ENCODE measurements around the gene ANXA1.
"Not testable (repeated sequence)": the region's sequence is repeated elsewhere in the genome, so short reads cannot be mapped to it uniquely, and the experiment has no call there.

Gene ANXA1

GRCh38 chr9:73151653-73152542, at the start of gene ANXA1:
TSS of gene ANXA1 (plus strand) at chr9:73151865. CDS start at chr9:73158536, 6,671 bp downstream.
- peak; percentile 90 for FAIRE-seq

GRCh38 chr9:73104342-73104741, 47.3 kb upstream of the ANXA1 start:
- no peak for FAIRE-seq

- no peak for FAIRE-seq
Measured at GRCh38 chr9:73104921-73105320, 46.7 kb upstream of the ANXA1 start.

GRCh38 chr9:73107489-73108069, 44.1 kb upstream of the ANXA1 start:
- not testable (repeated sequence) for FAIRE-seq

- FAIRE-seq = no peak
Measured at GRCh38 chr9:73114058-73114457, 37.6 kb upstream of the ANXA1 start.

GRCh38 chr9:73114958-73115357, 36.7 kb upstream of the ANXA1 start:
- FAIRE-seq = no peak

GRCh38 chr9:73116031-73116430, 35.6 kb upstream of the ANXA1 start:
- no peak for FAIRE-seq

- FAIRE-seq = no peak
Measured at GRCh38 chr9:73116880-73117279, 34.8 kb upstream of the ANXA1 start.

GRCh38 chr9:73118286-73118685, 33.4 kb upstream of the ANXA1 start:
- no peak for FAIRE-seq

- no peak for FAIRE-seq
Measured at GRCh38 chr9:73118898-73119554, 32.6 kb upstream of the ANXA1 start.

- FAIRE-seq = no peak
Measured at GRCh38 chr9:73121375-73121935, 30.2 kb upstream of the ANXA1 start.

- no peak for FAIRE-seq
Measured at GRCh38 chr9:73125651-73126050, 26.0 kb upstream of the ANXA1 start.

- FAIRE-seq = no peak
Measured at GRCh38 chr9:73129941-73130685, 21.6 kb upstream of the ANXA1 start.

GRCh38 chr9:73131461-73131860, 20.2 kb upstream of the ANXA1 start:
- no peak for FAIRE-seq

GRCh38 chr9:73132034-73132776, 19.5 kb upstream of the ANXA1 start:
- FAIRE-seq = peak; percentile 83

GRCh38 chr9:73133022-73133651, 18.5 kb upstream of the ANXA1 start:
- no peak for FAIRE-seq

GRCh38 chr9:73133921-73134407, 17.7 kb upstream of the ANXA1 start:
- FAIRE-seq = no peak

- FAIRE-seq = no peak
Measured at GRCh38 chr9:73135394-73135793, 16.3 kb upstream of the ANXA1 start.

GRCh38 chr9:73137286-73137899, 14.3 kb upstream of the ANXA1 start:
- peak; percentile 39 for FAIRE-seq

GRCh38 chr9:73137914-73138313, 13.8 kb upstream of the ANXA1 start:
- no peak for FAIRE-seq

- no peak for FAIRE-seq
Measured at GRCh38 chr9:73138516-73138915, 13.1 kb upstream of the ANXA1 start.

All from endometrium (tissue), 2 donors.